ENCODE results near the gene CDC42. TPM values are rescaled to one million over a fixed set of nuclear protein-coding genes. Genes with fewer than 3 reads are reported as not detected.

The CDC42 gene
- total RNA-seq, 2 donors from 2014 or later = 264 to 345 TPM

DNA sequence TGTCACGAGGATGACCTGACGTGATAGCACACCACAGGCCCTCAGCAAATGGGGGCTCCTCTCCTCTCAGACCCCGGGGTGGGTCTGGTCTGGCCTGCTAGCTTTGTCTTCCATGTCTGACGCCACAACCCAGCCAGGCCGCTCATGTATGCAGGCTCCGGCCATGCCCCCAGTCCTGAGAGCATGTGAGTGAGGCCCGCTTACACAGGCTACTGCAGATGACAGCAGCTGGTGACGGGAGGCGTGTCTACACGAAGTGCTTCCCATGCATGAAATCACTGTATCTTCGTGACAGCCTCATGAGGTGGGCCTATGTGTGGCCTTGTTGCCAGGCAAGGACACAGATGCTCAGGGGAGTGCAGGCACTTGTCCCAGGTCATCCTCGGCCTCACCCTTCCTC is 74.0 kb downstream of the CDC42 start:
- intact Hi-C loops (cut with DNase I) = no loop called here
- no peak for DNase-seq
- Histone ChIP-seq H3K4me1 (no peaks in the 10 kb centered on the region), H3K9ac (ENCODE audit: low read depth in 2 of 2, low read length in 2 of 2) (no peak overlapping the region), H3K9me3 (no peaks in the 10 kb centered on the region), H3K36me3 (no peaks in the 10 kb centered on the region), H3K27me3 (no peaks in the 10 kb centered on the region), H3K27ac (no peak overlapping the region), H3K4me3 (no peak overlapping the region)
- TF ChIP-seq CTCF (IDR thresholded peaks at IDR 0.05) = no peak

DNA sequence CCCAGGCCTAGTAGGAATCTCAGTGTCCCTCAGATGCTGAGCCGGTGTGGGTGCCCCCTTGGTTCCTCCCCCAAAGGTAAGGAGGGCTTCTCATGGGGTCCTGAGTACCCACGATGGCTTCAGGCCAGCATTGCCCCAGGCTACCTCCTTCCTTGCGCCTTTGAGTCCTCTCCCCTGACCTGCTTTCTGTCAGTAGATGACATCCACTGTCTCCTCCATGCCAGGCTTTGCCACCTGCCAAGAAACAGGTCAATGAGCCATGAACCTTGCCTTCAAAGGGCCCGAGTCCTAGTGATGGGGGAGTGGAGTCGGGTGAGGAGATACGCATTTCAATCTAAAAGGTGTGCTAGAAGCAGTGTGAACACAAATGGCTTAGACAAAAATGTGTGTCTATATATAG is 74.7 kb downstream of the CDC42 start:
- H3K27me3 ChIP-seq = no peaks in the 10 kb centered on the region
- no peak overlapping the region for H3K9ac ChIP-seq (ENCODE audit: low read depth in 2 of 2, low read length in 2 of 2)
- H3K4me1 ChIP-seq = no peaks in the 10 kb centered on the region
- H3K4me3 ChIP-seq = no peak overlapping the region
- DNase-seq = no peak
- no peaks in the 10 kb centered on the region for H3K36me3 ChIP-seq
- H3K9me3 ChIP-seq = no peaks in the 10 kb centered on the region
- intact Hi-C loops (cut with DNase I) = no loop called here
- no peak overlapping the region for H3K27ac ChIP-seq
- no peak for TF ChIP-seq CTCF (IDR thresholded peaks at IDR 0.05)

GRCh38 chr1:22127731-22128130 is 75.2 kb downstream of the CDC42 start:
- H3K4me3 ChIP-seq = no peak overlapping the region
- H3K27ac ChIP-seq = no peak overlapping the region
- H3K36me3 ChIP-seq = no peaks in the 10 kb centered on the region
- intact Hi-C loops (cut with DNase I) = no loop called here
- H3K4me1 ChIP-seq = no peaks in the 10 kb centered on the region
- DNase-seq = no peak
- no peak for TF ChIP-seq CTCF (IDR thresholded peaks at IDR 0.05)
- no peak overlapping the region for H3K9ac ChIP-seq (ENCODE audit: low read depth in 2 of 2, low read length in 2 of 2)
- no peaks in the 10 kb centered on the region for H3K27me3 ChIP-seq
- no peaks in the 10 kb centered on the region for H3K9me3 ChIP-seq

DNA sequence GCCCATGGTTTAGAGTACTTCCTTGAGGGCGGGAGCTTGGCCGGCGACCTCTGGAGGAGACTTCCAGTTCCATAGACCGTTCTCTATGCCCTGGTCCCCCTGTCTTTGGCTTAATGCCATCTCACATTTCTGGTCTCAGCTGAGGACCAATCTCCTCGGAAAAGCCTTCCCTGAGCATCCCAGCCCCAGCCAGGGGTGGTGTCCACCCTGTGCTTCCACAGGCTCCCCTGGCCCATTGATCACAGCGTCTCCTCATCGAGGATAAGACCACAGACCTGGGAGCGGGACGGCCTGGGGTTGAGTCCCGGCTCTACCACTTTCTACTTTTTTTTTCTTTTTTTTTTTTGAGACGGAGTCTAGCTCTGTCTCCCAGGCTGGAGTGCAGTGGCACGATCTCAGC is 75.9 kb downstream of the CDC42 start:
- Histone ChIP-seq H3K4me3 (no peak overlapping the region), H3K36me3 (no peaks in the 10 kb centered on the region), H3K4me1 (no peaks in the 10 kb centered on the region), H3K9me3 (no peaks in the 10 kb centered on the region), H3K27me3 (no peaks in the 10 kb centered on the region), H3K9ac (ENCODE audit: low read depth in 2 of 2, low read length in 2 of 2) (no peak overlapping the region), H3K27ac (no peak overlapping the region)
- no peak for DNase-seq
- TF ChIP-seq CTCF (IDR thresholded peaks at IDR 0.05) = no peak
- intact Hi-C loops (cut with DNase I) = no loop called here

- Histone ChIP-seq H3K27me3 (no peaks in the 10 kb centered on the region), H3K9me3 (no peaks in the 10 kb centered on the region), H3K27ac (no peak overlapping the region), H3K9ac (ENCODE audit: low read depth in 2 of 2, low read length in 2 of 2) (no peak overlapping the region), H3K4me1 (no peaks in the 10 kb centered on the region), H3K4me3 (no peak overlapping the region), H3K36me3 (no peaks in the 10 kb centered on the region)
- no peak for TF ChIP-seq CTCF (IDR thresholded peaks at IDR 0.05)
- no peak for DNase-seq
- intact Hi-C loops (cut with DNase I) = loop anchor here (5.0 to 10.0 kb wide), 2 partner anchors 148 to 515 kb away; partner anchors contain the start of gene C1QC
Observed at GRCh38 chr1:22129501-22130117, 77.1 kb downstream of the CDC42 start.

All from colonic mucosa (tissue), 4 donors.